Endothelial cell (in vitro differentiated cells): ENCODE measurements around the gene RPS19. TPM values are rescaled to one million over a fixed set of nuclear protein-coding genes. Genes with fewer than 3 reads are reported as not detected.
"Not testable (repeated sequence)": the region's sequence is repeated elsewhere in the genome, so short reads cannot be mapped to it uniquely, and the experiment has no call there.

Source experiments
- DNase-seq: peaks from one replicate; pipeline ENCODE4 v3.0.0; 2021; ENCODE audit warnings: low spot score
- H3K27ac Mint-ChIP-seq: one replicate; pipeline ENCODE4 v1.8.0; 2021; ENCODE audit warnings: mixed read lengths, inconsistent platforms; ENCODE audit not compliant: unreplicated experiment
- H3K27me3 Mint-ChIP-seq: one replicate; pipeline ENCODE4 v1.8.0; 2021; ENCODE audit warnings: mild to moderate bottlenecking, moderate library complexity, mixed read lengths, inconsistent platforms; ENCODE audit not compliant: unreplicated experiment
- H3K36me3 Mint-ChIP-seq: one replicate; pipeline ENCODE4 v1.8.0; 2021; ENCODE audit warnings: mild to moderate bottlenecking, low read depth, mixed read lengths, inconsistent platforms; ENCODE audit not compliant: unreplicated experiment
- H3K4me1 Mint-ChIP-seq: one replicate; pipeline ENCODE4 v1.8.0; 2021; ENCODE audit warnings: mild to moderate bottlenecking, mixed read lengths, inconsistent platforms; ENCODE audit not compliant: unreplicated experiment
- H3K4me3 Mint-ChIP-seq: one replicate; pipeline ENCODE4 v1.8.0; 2021; ENCODE audit warnings: mild to moderate bottlenecking, mixed read lengths, inconsistent platforms; ENCODE audit not compliant: unreplicated experiment
- H3K9me3 Mint-ChIP-seq: one replicate; pipeline ENCODE4 v1.8.0; 2021; ENCODE audit warnings: mixed read lengths, inconsistent platforms; ENCODE audit not compliant: unreplicated experiment
- total RNA-seq: library from RNA; stranded (reverse); fragmentation: NEBNext Ultra II Directional; extraction: Animal tissue kit (Norgen Biotek cat#: 25700); gene quantifications from one replicate; pipeline ENCODE4 v1.2.1, GENCODE V29; 2021; ENCODE audit not compliant: unreplicated experiment
- TF ChIP-seq, protein P1 (sequence below): fragments of 200-600 bp; sonication (generic); IDR thresholded peaks from one replicate; pipeline ENCODE4 v1.5.0; 2021; ENCODE audit warnings: antibody characterized with exemption; ENCODE audit not compliant: unreplicated experiment

RPS19 gene
- total RNA-seq, 1 donor from 2014 or later: 3,886 TPM

DNA sequence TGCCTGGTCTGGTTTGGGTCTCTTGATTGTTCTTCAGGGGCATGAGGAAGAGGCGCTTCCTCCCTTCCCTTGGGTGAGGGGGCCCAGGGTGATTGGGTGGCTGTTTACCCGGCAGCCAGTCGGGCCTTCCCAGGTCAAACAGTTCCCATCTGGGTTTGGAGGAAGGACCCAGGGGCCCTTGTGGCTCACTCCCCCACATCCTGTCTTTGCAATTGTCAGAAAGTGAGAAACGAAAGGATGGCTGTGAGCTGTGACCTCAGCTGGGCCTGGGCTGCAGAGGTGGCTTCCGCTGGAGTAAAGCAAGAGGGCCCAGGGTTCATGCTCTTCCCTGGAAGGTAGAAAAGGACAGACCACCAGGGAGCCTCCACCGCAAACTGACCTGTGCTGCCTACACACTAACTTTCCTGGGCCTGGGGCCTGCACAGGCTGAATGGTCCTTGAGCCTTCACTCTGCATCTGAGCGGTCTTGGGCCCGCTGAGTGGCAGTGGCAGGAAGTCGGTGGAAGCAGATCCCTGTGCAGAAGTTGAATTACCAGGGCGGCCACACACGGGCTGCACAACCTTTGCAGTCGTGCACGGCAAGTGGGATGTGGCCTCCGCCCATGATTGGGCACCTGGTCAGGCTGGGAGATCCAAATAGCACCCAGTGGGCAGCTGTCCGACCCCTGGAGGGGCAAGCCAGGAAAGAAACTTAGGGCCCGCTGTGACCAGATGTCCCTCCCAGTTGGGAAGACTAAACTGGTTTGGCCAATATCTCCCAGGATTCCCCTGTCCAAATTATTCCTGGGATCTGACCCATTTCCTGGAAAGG, 11.7 kb downstream of the RPS19 start:
- Mint-ChIP-seq H3K27ac (peak overlapping the region; percentile 74), H3K9me3 (no peaks in the 10 kb centered on the region), H3K36me3 (peaks cover 30% of the 10 kb centered on the region), H3K4me3 (peak overlapping the region; percentile 71), H3K27me3 (peaks cover 16% of the 10 kb centered on the region), H3K4me1 (peaks cover 23% of the 10 kb centered on the region)
- no peak for DNase-seq
- TF ChIP-seq, protein P1, sequence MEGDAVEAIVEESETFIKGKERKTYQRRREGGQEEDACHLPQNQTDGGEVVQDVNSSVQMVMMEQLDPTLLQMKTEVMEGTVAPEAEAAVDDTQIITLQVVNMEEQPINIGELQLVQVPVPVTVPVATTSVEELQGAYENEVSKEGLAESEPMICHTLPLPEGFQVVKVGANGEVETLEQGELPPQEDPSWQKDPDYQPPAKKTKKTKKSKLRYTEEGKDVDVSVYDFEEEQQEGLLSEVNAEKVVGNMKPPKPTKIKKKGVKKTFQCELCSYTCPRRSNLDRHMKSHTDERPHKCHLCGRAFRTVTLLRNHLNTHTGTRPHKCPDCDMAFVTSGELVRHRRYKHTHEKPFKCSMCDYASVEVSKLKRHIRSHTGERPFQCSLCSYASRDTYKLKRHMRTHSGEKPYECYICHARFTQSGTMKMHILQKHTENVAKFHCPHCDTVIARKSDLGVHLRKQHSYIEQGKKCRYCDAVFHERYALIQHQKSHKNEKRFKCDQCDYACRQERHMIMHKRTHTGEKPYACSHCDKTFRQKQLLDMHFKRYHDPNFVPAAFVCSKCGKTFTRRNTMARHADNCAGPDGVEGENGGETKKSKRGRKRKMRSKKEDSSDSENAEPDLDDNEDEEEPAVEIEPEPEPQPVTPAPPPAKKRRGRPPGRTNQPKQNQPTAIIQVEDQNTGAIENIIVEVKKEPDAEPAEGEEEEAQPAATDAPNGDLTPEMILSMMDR: no peak

DNA sequence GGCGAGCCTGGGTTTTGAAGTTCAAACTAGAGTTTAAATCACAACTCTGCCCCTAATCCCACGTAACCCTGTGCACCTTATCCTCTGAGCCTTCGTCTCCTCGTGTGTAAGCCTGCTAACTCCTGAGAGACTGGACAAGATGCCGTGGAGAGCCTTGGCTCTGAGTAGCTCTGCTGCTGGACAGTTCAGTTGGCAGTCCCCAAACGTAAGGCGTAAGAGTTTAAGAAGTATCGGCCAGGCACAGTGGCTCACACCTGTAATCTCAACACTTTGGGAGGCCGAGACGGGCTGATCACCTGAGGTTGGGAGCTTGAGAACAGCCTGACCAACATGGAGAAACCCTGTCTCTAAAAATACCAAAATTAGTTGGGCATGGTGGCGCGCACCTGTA, 12.3 kb downstream of the RPS19 start:
- peaks cover 16% of the 10 kb centered on the region for H3K27me3 Mint-ChIP-seq
- DNase-seq: no peak
- no peak overlapping the region for H3K4me3 Mint-ChIP-seq
- H3K9me3 Mint-ChIP-seq: no peaks in the 10 kb centered on the region
- TF ChIP-seq, protein P1: no peak
- H3K36me3 Mint-ChIP-seq: peaks cover 30% of the 10 kb centered on the region
- H3K4me1 Mint-ChIP-seq: peaks cover 23% of the 10 kb centered on the region
- H3K27ac Mint-ChIP-seq: peak overlapping the region; percentile 74

DNA sequence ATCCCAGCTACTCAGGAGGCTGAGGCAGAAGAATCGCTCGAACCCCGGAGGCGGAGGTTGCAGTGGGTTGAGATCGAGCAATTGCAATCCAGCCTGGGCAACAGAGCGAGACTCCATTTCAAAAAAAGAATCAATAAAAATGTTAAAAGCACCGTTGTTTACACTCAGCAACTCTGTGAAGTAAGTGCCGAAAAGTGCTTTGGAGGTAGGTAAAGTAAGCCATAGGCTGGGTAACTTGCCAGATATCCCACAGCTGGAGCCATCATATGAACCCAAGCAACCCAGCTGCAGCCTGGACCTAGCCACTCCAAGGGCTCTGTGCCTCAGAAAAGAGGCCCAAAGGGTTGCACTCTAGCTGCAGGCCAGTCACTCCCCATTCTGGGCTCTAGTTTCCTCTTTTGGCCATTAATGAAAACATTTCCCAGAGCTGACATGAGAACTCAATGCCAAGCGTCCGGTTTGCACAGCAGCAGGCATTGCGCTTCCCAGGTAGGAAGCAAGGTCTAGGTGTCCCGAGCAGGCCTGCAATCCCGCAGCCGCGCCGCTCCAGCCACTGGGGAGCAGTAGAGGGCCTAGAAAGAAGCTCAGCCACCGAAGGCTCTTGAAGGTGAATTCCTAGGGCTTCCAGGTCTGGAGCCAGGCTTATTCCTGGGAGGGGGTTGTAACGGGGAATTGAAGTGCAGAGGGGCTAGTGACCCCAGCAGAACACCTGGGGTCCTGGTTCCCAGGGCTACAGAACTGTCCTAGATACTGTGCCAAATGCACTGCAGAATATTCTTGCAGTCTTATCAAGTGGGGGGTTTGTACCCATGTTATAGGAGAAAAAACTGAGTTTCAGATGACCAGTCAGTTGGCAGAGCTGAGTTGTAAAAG, 13.0 kb downstream of the RPS19 start:
- peaks cover 19% of the 10 kb centered on the region for H3K4me1 Mint-ChIP-seq
- DNase-seq: peak; percentile 85
- H3K36me3 Mint-ChIP-seq: peaks cover 26% of the 10 kb centered on the region
- TF ChIP-seq, protein P1: peak; percentile 19
- no peak overlapping the region for H3K27ac Mint-ChIP-seq
- H3K9me3 Mint-ChIP-seq: no peaks in the 10 kb centered on the region
- peaks cover 14% of the 10 kb centered on the region for H3K27me3 Mint-ChIP-seq
- no peak overlapping the region for H3K4me3 Mint-ChIP-seq

DNA sequence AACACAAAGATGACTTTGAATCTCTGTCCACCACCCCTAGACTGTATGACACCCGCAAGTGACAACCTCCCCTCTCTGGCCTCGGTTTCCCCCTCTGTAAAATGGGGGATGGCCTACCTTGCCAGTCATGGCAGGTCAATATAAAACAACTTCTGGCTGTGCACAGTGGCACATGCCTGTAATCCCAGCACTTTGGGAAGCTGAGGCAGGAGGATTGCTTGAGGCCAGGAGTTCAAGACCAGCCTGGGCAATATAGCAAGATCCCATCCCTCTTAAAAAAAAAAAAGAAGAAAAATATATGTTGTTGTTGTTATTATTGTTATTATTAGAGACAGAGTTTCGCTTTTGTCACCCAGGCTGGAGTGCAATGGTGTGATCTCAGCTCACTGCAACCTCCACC, 15.9 kb downstream of the RPS19 start:
- not testable (repeated sequence) for H3K4me3 Mint-ChIP-seq, DNase-seq

DNA sequence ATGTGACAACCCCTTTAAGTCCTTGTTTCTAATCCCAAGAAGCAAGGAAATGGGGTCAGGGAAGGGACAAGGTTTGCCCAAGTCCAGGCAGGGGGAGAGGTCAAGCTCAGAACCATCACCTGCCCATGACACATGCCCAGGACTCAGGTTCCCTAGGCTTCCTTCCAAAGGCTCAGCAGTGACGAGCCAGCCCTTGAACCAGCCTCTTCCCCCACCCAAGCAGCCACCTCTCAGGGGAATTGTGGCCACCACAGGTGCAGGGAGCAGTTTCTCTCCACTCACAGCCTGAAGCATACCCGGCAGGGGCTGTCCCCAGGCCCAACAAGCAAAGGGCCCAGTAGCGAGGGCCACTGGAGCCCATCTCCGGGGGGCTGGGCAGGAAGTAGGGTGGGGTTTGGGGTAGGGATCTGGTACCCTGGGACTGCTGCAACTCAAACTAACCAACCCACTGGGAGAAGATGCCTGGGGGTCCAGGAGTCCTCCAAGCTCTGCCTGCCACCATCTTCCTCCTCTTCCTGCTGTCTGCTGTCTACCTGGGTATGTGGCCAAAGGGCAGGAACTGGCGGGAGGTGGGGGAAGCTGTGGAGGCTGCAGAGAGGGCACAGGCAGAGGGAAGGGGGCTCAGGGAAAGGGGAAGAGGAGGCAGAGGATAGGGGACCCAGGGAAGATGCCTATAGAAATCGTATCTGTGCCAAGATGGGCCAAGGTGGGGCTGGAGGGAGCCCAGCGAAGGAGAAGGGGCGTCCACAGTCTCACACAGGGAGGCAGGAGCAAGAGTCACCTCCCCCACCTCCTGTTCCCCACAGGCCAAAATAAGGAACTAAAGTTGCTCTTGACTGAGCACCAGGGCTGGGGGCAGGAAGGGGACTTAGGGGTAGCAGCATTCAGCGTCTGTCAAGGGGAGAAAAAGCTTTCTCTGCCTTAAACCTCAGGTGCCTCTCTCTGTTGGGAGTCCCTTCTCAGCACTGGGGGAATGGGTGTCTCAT, 17.1 kb downstream of the RPS19 start, which contains the start of gene CD79A:
TSS of gene CD79A (plus strand) at position 433 of the 986 bp plus-strand sequence. CDS start at position 459, 26 bp downstream.
- no peaks in the 10 kb centered on the region for H3K9me3 Mint-ChIP-seq
- peaks cover 8% of the 10 kb centered on the region for H3K27me3 Mint-ChIP-seq
- no peak within 1 kb of the TSS for H3K27ac Mint-ChIP-seq
- H3K4me1 Mint-ChIP-seq: peaks cover 4% of the 10 kb centered on the region
- TF ChIP-seq, protein P1: no peak
- DNase-seq: no peak
- no peak within 1 kb of the TSS for H3K4me3 Mint-ChIP-seq
- peaks cover 2% of the 10 kb centered on the region for H3K36me3 Mint-ChIP-seq

More for the DNA sequence above, 15.9 kb downstream of the RPS19 start:
- Mint-ChIP-seq H3K27me3 (peaks cover 13% of the 10 kb centered on the region), H3K4me1 (peaks cover 13% of the 10 kb centered on the region), H3K36me3 (peaks cover 12% of the 10 kb centered on the region)
- H3K9me3 Mint-ChIP-seq, H3K27ac Mint-ChIP-seq: not testable (repeated sequence)
